DOHH2 (cell line): Measurements from ENCODE around the gene RAPGEF5.

Source experiments
- CTCF ChIP-seq: fragments of 200-600 bp; sonication (generic); IDR thresholded peaks from one replicate; pipeline ENCODE4 v1.5.1; 2014; ENCODE audit warnings: antibody characterized with exemption, mild to moderate bottlenecking, low read depth, low read length; ENCODE audit not compliant: poor library complexity, severe bottlenecking
- EZH2phosphoT487 ChIP-seq: fragments of 200-600 bp; sonication (generic); IDR thresholded peaks from 2 replicates; pipeline ENCODE4 v1.6.1; 2017; ENCODE audit warnings: borderline replicate concordance, mild to moderate bottlenecking, antibody characterized with exemption, low read length, moderate library complexity, mixed read lengths

GRCh38 chr7:22082553-22082885, 274.4 kb downstream of the RAPGEF5 start:
- TF ChIP-seq EZH2phosphoT487 (no peak), CTCF (no peak)
